GM12891 (cell line): ENCODE results near the gene ZNF681.

Source experiments
- POLR2A ChIP-seq: IDR thresholded peaks from 2 replicates; pipeline ENCODE4 v1.6.1; 2011; ENCODE audit warnings: low read depth, low read length, control low read depth
- POLR2AphosphoS5 ChIP-seq: IDR thresholded peaks from 2 replicates; pipeline ENCODE4 v1.6.1; 2011; ENCODE audit warnings: low read depth, low read length, control low read depth
- TAF1 ChIP-seq: IDR thresholded peaks from 2 replicates; pipeline ENCODE4 v1.6.1; 2011; ENCODE audit warnings: low read depth, low read length, control low read depth

- TF ChIP-seq POLR2A (no peak), TAF1 (no peak), POLR2AphosphoS5 (no peak)
Measured at GRCh38 chr19:23771316-23771715, 12.6 kb upstream of the ZNF681 start.
